H9 (cell line): ENCODE results near the gene FASTK. TPM values are rescaled to one million over a fixed set of nuclear protein-coding genes. Genes with fewer than 3 reads are reported as not detected.

Experiments
- DNase-seq: peaks from one replicate; pipeline ENCODE4 v3.0.0-alpha.2; 2017
- H2AFZ ChIP-seq: one replicate; pipeline ENCODE4 v1.6.1; 2013; ENCODE audit warnings: mild to moderate bottlenecking, low read length, control low read depth, moderate library complexity
- H2AK5ac ChIP-seq: 2 replicates; pipeline ENCODE4 v1.6.1; 2013; ENCODE audit warnings: low read length, control low read depth, mixed read lengths; ENCODE audit not compliant: insufficient read length
- H2BK120ac ChIP-seq: one replicate; pipeline ENCODE4 v1.6.1; 2013; ENCODE audit warnings: low read depth, mild to moderate bottlenecking, low read length, control low read depth, inconsistent platforms; ENCODE audit not compliant: poor library complexity, severe bottlenecking
- H2BK12ac ChIP-seq: 2 replicates; pipeline ENCODE4 v1.6.1; 2013; ENCODE audit warnings: low read length, control low read depth, mixed read lengths, low read depth; ENCODE audit not compliant: insufficient read length
- H2BK15ac ChIP-seq: 2 replicates; pipeline ENCODE4 v1.6.1; 2013; ENCODE audit warnings: low read depth, low read length, control low read depth
- H2BK20ac ChIP-seq: one replicate; pipeline ENCODE4 v1.6.1; 2013; ENCODE audit warnings: low read depth, mild to moderate bottlenecking, low read length, control low read depth, inconsistent platforms; ENCODE audit not compliant: poor library complexity, severe bottlenecking
- H2BK5ac ChIP-seq: 2 replicates; pipeline ENCODE4 v1.6.1; 2013; ENCODE audit warnings: low read length, control low read depth, mixed read lengths; ENCODE audit not compliant: insufficient read length
- H3K14ac ChIP-seq: 2 replicates; pipeline ENCODE4 v1.6.1; 2013; ENCODE audit warnings: low read length, control low read depth; ENCODE audit not compliant: insufficient read depth
- H3K18ac ChIP-seq: 2 replicates; pipeline ENCODE4 v1.6.1; 2013; ENCODE audit warnings: low read depth, mild to moderate bottlenecking, mixed read lengths, low read length, control low read depth; ENCODE audit not compliant: insufficient read length
- H3K23ac ChIP-seq: 2 replicates; pipeline ENCODE4 v1.6.1; 2013; ENCODE audit warnings: low read length, control low read depth, mixed read lengths, low read depth; ENCODE audit not compliant: insufficient read length
- H3K23me2 ChIP-seq: 2 replicates; pipeline ENCODE4 v1.6.1; 2013; ENCODE audit warnings: low read depth, mild to moderate bottlenecking, mixed read lengths, low read length, control low read depth; ENCODE audit not compliant: insufficient read length, poor library complexity, severe bottlenecking
- H3K27ac ChIP-seq: 2 replicates; pipeline ENCODE4 v1.5.1; 2013; ENCODE audit warnings: low read length, control low read depth, mixed read lengths, low read depth; ENCODE audit not compliant: insufficient read length
- H3K27me3 ChIP-seq: 2 replicates; pipeline ENCODE4 v1.6.1; 2013; ENCODE audit warnings: low read length, control low read depth, inconsistent platforms; ENCODE audit not compliant: insufficient read depth
- H3K4ac ChIP-seq: 2 replicates; pipeline ENCODE4 v1.6.1; 2013; ENCODE audit warnings: low read depth, mild to moderate bottlenecking, control low read depth, inconsistent platforms, low read length, moderate library complexity
- H3K4me1 ChIP-seq: 2 replicates; pipeline ENCODE4 v1.6.1; 2013; ENCODE audit warnings: low read length, control low read depth, inconsistent platforms; ENCODE audit not compliant: insufficient read depth
- H3K4me2 ChIP-seq: 2 replicates; pipeline ENCODE4 v1.6.1; 2013; ENCODE audit warnings: low read length, control low read depth, mixed read lengths; ENCODE audit not compliant: insufficient read length, insufficient read depth
- H3K56ac ChIP-seq: 2 replicates; pipeline ENCODE4 v1.6.1; 2013; ENCODE audit warnings: low read depth, mild to moderate bottlenecking, mixed read lengths, low read length, control low read depth; ENCODE audit not compliant: insufficient read length
- H3K79me1 ChIP-seq: 2 replicates; pipeline ENCODE4 v1.6.1; 2013; ENCODE audit warnings: low read depth, mild to moderate bottlenecking, moderate library complexity, low read length, control low read depth, inconsistent platforms; ENCODE audit not compliant: insufficient read depth, poor library complexity, severe bottlenecking
- H3K79me2 ChIP-seq: 2 replicates; pipeline ENCODE4 v1.6.1; 2013; ENCODE audit warnings: low read length, control low read depth, inconsistent platforms; ENCODE audit not compliant: insufficient read depth
- H3K9ac ChIP-seq: 2 replicates; pipeline ENCODE4 v1.6.1; 2013; ENCODE audit warnings: low read length, control low read depth, mixed read lengths; ENCODE audit not compliant: insufficient read length; ENCODE audit errors: extremely low read depth
- H3K9me3 ChIP-seq: one replicate; pipeline ENCODE4 v1.6.1; 2013; ENCODE audit warnings: low read depth, low read length, inconsistent platforms; ENCODE audit not compliant: control insufficient read depth
- H3T11ph ChIP-seq: one replicate; pipeline ENCODE4 v1.6.1; 2013; ENCODE audit warnings: mild to moderate bottlenecking, low read length, control low read depth, inconsistent platforms
- H4K20me1 ChIP-seq: one replicate; pipeline ENCODE4 v1.6.1; 2013; ENCODE audit not compliant: control insufficient read depth, insufficient read length, insufficient read depth
- H4K5ac ChIP-seq: 2 replicates; pipeline ENCODE4 v1.6.1; 2013; ENCODE audit warnings: low read depth, mild to moderate bottlenecking, mixed read lengths, low read length, control low read depth; ENCODE audit not compliant: insufficient read length
- H4K8ac ChIP-seq: replicated peaks from 2 replicates; pipeline ENCODE4 v1.6.1; 2013; ENCODE audit warnings: low read length, control low read depth, mixed read lengths, low read depth; ENCODE audit not compliant: insufficient read length
- H4K91ac ChIP-seq: 2 replicates; pipeline ENCODE4 v1.6.1; 2013; ENCODE audit warnings: low read depth, mild to moderate bottlenecking, moderate library complexity, mixed read lengths, low read length, control low read depth; ENCODE audit not compliant: insufficient read length
- H3K27ac Mint-ChIP-seq, 3 experiments: 2 replicates in 2 of 3; 3 replicates in 1 of 3; pipeline ENCODE4 v1.8.0; 2020 to 2021; ENCODE audit warnings: mixed read lengths in 3 of 3, mild to moderate bottlenecking in 1 of 3, moderate library complexity in 1 of 3
- H3K27me3 Mint-ChIP-seq: 2 replicates; pipeline ENCODE4 v1.8.0; 2021; ENCODE audit warnings: low read depth, mild to moderate bottlenecking, moderate library complexity, mixed read lengths
- H3K36me3 Mint-ChIP-seq, 3 experiments: 2 replicates in 2 of 3; 3 replicates in 1 of 3; pipeline ENCODE4 v1.8.0; 2020 to 2021; ENCODE audit warnings: low read depth in 3 of 3, mixed read lengths in 3 of 3; ENCODE audit not compliant: insufficient read depth in 1 of 3
- H3K4me1 Mint-ChIP-seq, 2 experiments: 2 replicates each; pipeline ENCODE4 v1.8.0; 2020; ENCODE audit warnings: mixed read lengths in 2 of 2
- H3K4me3 Mint-ChIP-seq, 2 experiments: 2 replicates in 1 of 2; 3 replicates in 1 of 2; pipeline ENCODE4 v1.8.0; 2020 to 2021; ENCODE audit warnings: mild to moderate bottlenecking in 2 of 2, mixed read lengths in 2 of 2, moderate library complexity in 1 of 2
- H3K9me3 Mint-ChIP-seq, 2 experiments: 2 replicates in 1 of 2; 3 replicates in 1 of 2; pipeline ENCODE4 v1.8.0; 2020; ENCODE audit warnings: mild to moderate bottlenecking in 2 of 2, mixed read lengths in 2 of 2, moderate library complexity in 1 of 2
- WGBS: extraction: QIAGEN DNeasy Blood & Tissue Kit; methylation state at CpG from one replicate; pipeline ENCODE4 v1.1.7; 2013; ENCODE audit warnings: missing lambda C conversion rate, low lambda C conversion rate, mixed read lengths; ENCODE audit not compliant: insufficient read length; ENCODE audit errors: extremely low coverage; 5-methylcytosine and 5-hydroxymethylcytosine counted together
- total RNA-seq: library from RNA; stranded (reverse); gene quantifications from 2 replicates; pipeline ENCODE4 v1.2.1, GENCODE V29; 2021
- TF ChIP-seq, protein P1 (sequence below): fragments of 200-600 bp; sonication (generic); conservative IDR thresholded peaks from 3 replicates; pipeline ENCODE4 v1.8.0; 2021; ENCODE audit warnings: antibody characterized with exemption, mild to moderate bottlenecking

FASTK gene
- total RNA-seq, 1 experiment from 2014 or later, result 57.8 TPM

DNA sequence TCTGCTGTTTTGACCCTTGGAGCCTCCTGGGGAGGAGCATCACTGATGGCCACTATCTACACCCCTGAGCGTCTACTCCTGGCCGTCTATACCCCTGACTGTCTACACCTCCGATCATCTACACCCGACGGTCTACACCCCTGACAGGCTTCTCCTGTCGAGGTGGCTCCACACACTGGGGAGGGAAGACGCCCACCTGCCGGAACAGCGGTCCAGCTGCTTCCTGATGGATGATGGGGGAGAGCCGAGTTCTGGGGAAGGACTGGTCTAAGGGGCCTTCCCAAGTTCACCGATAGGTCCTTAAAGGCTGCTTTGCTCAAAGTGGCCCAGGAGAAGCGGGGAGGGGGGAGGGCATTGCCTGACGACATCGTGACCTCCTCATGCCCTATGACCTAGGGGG, 47.5 kb upstream of the FASTK start:
- Histone ChIP-seq H4K91ac (no peak overlapping the region), H4K8ac (no peak overlapping the region), H3K4ac (no peak overlapping the region), H3K14ac (no peak overlapping the region), H3K27ac (no peak overlapping the region), H4K5ac (no peak overlapping the region), H3K9ac (no peak overlapping the region), H2AFZ (no peak overlapping the region), H3K27me3 (no peaks in the 10 kb centered on the region), H2BK12ac (no peak overlapping the region), H2BK120ac (no peak overlapping the region), H3K79me1 (no peaks in the 10 kb centered on the region), H3K18ac (no peak overlapping the region), H3K4me2 (no peak overlapping the region), H3T11ph (no peak overlapping the region), H3K4me1 (peaks cover 3% of the 10 kb centered on the region; the same call in 1 of the 2 replicates), H2BK5ac (no peak overlapping the region), H2BK15ac (no peak overlapping the region), H3K23me2 (peaks cover 10% of the 10 kb centered on the region), H3K79me2 (no peaks in the 10 kb centered on the region), H2AK5ac (no peak overlapping the region), H3K56ac (no peak overlapping the region), H3K9me3 (no peaks in the 10 kb centered on the region), H3K23ac (no peak overlapping the region), H4K20me1 (no peaks in the 10 kb centered on the region), H2BK20ac (no peak overlapping the region)
- TF ChIP-seq, protein P1, sequence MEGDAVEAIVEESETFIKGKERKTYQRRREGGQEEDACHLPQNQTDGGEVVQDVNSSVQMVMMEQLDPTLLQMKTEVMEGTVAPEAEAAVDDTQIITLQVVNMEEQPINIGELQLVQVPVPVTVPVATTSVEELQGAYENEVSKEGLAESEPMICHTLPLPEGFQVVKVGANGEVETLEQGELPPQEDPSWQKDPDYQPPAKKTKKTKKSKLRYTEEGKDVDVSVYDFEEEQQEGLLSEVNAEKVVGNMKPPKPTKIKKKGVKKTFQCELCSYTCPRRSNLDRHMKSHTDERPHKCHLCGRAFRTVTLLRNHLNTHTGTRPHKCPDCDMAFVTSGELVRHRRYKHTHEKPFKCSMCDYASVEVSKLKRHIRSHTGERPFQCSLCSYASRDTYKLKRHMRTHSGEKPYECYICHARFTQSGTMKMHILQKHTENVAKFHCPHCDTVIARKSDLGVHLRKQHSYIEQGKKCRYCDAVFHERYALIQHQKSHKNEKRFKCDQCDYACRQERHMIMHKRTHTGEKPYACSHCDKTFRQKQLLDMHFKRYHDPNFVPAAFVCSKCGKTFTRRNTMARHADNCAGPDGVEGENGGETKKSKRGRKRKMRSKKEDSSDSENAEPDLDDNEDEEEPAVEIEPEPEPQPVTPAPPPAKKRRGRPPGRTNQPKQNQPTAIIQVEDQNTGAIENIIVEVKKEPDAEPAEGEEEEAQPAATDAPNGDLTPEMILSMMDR, result no peak
- Mint-ChIP-seq H3K4me1 (peaks cover 19 to 26% of the 10 kb centered on the region in 2 experiments), H3K36me3 (peaks cover 34 to 58% (median 34%) of the 10 kb centered on the region in 3 experiments), H3K9me3 (no peaks in the 10 kb centered on the region; a peak in 1 of 5 replicates), H3K27me3 (peaks cover 16% of the 10 kb centered on the region), H3K4me3 (no peak overlapping the region; a peak in 1 of 5 replicates), H3K27ac (peak overlapping the region in 1 of 3 experiments; percentile 72; a peak in 1 of 7 replicates)
- no peak for DNase-seq
- WGBS, result no CpG with 5 or more reads among the region's 14 CpGs
